IMR-90 (cell line): ENCODE data around the gene PLCL1. TPM values are rescaled to one million over a fixed set of nuclear protein-coding genes. Genes with fewer than 3 reads are reported as not detected.

Experiments
- ATAC-seq: fragments of 200-7000 bp; cut with Tn5 transposase; 2 replicates; pipeline ENCODE4 v1.9.1; 2020; ENCODE audit warnings: low read depth, mild to moderate bottlenecking, moderate library complexity
- BruUV-seq: library from RNA; stranded (reverse); fragments of 400-500 nt; replicated peaks from 2 replicates; lab custom pipeline; 2021; lab: Mats Ljungman, UMichigan
- CTCF ChIA-PET: fragments of 300-600 bp; formaldehyde crosslinking; extraction: SDS; loops from one replicate; lab custom pipeline; 2021; ENCODE audit warnings: antibody characterized with exemption; lab: Yijun Ruan, JAX
- POLR2A ChIA-PET: fragments of 300-600 bp; sonication (Branson Sonifier 250); formaldehyde crosslinking; loops from one replicate; lab custom pipeline; 2022; ENCODE audit warnings: antibody characterized with exemption; ENCODE audit not compliant: unreplicated experiment; lab: Charles Lee
- DNase-seq: peaks from one replicate; pipeline ENCODE4 v3.0.0; 2013
- H2AFZ ChIP-seq: replicated peaks from 2 replicates; pipeline ENCODE3; 2013; ENCODE audit warnings: low read length, mild to moderate bottlenecking; ENCODE audit not compliant: poor library complexity
- H2AK5ac ChIP-seq: 2 replicates; pipeline ENCODE4 v1.6.1; 2013; ENCODE audit warnings: low read depth, low read length, inconsistent platforms
- H2AK9ac ChIP-seq: replicated peaks from 2 replicates; pipeline ENCODE3; 2013; ENCODE audit warnings: mild to moderate bottlenecking, low read depth, low read length, moderate library complexity; ENCODE audit not compliant: poor library complexity
- H2BK120ac ChIP-seq: 2 replicates; pipeline ENCODE4 v1.6.1; 2013; ENCODE audit warnings: low read depth, low read length, inconsistent platforms
- H2BK15ac ChIP-seq: 3 replicates; pipeline ENCODE4 v1.6.1; 2013; ENCODE audit warnings: low read depth, low read length, inconsistent platforms
- H2BK20ac ChIP-seq: 2 replicates; pipeline ENCODE4 v1.6.1; 2013; ENCODE audit warnings: low read depth, mild to moderate bottlenecking, inconsistent platforms, low read length, moderate library complexity
- H2BK5ac ChIP-seq: 2 replicates; pipeline ENCODE4 v1.6.1; 2013; ENCODE audit warnings: mild to moderate bottlenecking, low read depth, low read length, inconsistent platforms; ENCODE audit not compliant: poor library complexity, severe bottlenecking
- H3K14ac ChIP-seq: replicated peaks from 2 replicates; pipeline ENCODE4 v1.6.1; 2013; ENCODE audit warnings: low read depth, low read length, inconsistent platforms
- H3K18ac ChIP-seq: 2 replicates; pipeline ENCODE4 v1.6.1; 2013; ENCODE audit warnings: low read depth, low read length, control low read depth
- H3K23ac ChIP-seq: 2 replicates; pipeline ENCODE4 v1.6.1; 2013; ENCODE audit warnings: low read depth, low read length, inconsistent platforms
- H3K27ac ChIP-seq: 2 replicates; pipeline ENCODE4 v1.5.1; 2013; ENCODE audit warnings: mild to moderate bottlenecking, control low read depth, low read length; ENCODE audit not compliant: insufficient read depth
- H3K27me3 ChIP-seq: 2 replicates; pipeline ENCODE4 v1.6.1; 2013; ENCODE audit warnings: low read length; ENCODE audit not compliant: control insufficient read depth, insufficient read depth
- H3K36me3 ChIP-seq: 2 replicates; pipeline ENCODE4 v1.6.1; 2013; ENCODE audit warnings: low read length, mixed read lengths; ENCODE audit not compliant: control insufficient read depth, insufficient read depth
- H3K4ac ChIP-seq: 2 replicates; pipeline ENCODE4 v1.6.1; 2013; ENCODE audit warnings: low read depth, low read length, inconsistent platforms
- H3K4me1 ChIP-seq: 2 replicates; pipeline ENCODE4 v1.6.1; 2013; ENCODE audit warnings: low read length, mixed read lengths; ENCODE audit not compliant: control insufficient read depth, insufficient read depth
- H3K4me2 ChIP-seq: 2 replicates; pipeline ENCODE4 v1.6.1; 2013; ENCODE audit warnings: low read depth, mild to moderate bottlenecking, control low read depth, low read length, moderate library complexity
- H3K4me3 ChIP-seq: 2 replicates; pipeline ENCODE4 v1.5.1; 2013; ENCODE audit warnings: low read depth, mild to moderate bottlenecking, control low read depth, low read length, moderate library complexity; ENCODE audit not compliant: insufficient read depth
- H3K56ac ChIP-seq: 2 replicates; pipeline ENCODE4 v1.6.1; 2013; ENCODE audit warnings: low read length, inconsistent platforms; ENCODE audit not compliant: insufficient read depth; ENCODE audit errors: extremely low read depth
- H3K79me1 ChIP-seq, 2 experiments: 2 replicates each; pipeline ENCODE4 v1.6.1; 2013; ENCODE audit warnings: low read length in 2 of 2, inconsistent platforms in 1 of 2, low read depth in 1 of 2
- H3K9ac ChIP-seq: 2 replicates; pipeline ENCODE4 v1.6.1; 2013; ENCODE audit warnings: low read depth, low read length, control low read depth
- H3K9me1 ChIP-seq: 2 replicates; pipeline ENCODE4 v1.6.1; 2013; ENCODE audit warnings: low read length, inconsistent platforms; ENCODE audit not compliant: insufficient read depth
- H3K9me3 ChIP-seq: 2 replicates; pipeline ENCODE4 v1.6.1; 2013; ENCODE audit warnings: low read length; ENCODE audit not compliant: control insufficient read depth, insufficient read depth
- H4K20me1 ChIP-seq: 2 replicates; pipeline ENCODE4 v1.6.1; 2013; ENCODE audit warnings: low read length, inconsistent platforms; ENCODE audit not compliant: insufficient read depth
- H4K5ac ChIP-seq: 2 replicates; pipeline ENCODE4 v1.6.1; 2013; ENCODE audit warnings: mild to moderate bottlenecking, low read depth, low read length, control low read depth
- H4K8ac ChIP-seq, 2 experiments: 2 replicates each; pipeline ENCODE4 v1.6.1; 2013; ENCODE audit warnings: low read depth in 2 of 2, low read length in 2 of 2, control low read depth in 1 of 2, inconsistent platforms in 1 of 2
- H4K91ac ChIP-seq: 2 replicates; pipeline ENCODE4 v1.6.1; 2013; ENCODE audit warnings: low read depth, low read length, inconsistent platforms; ENCODE audit not compliant: insufficient read depth
- CHD1 ChIP-seq: IDR thresholded peaks from 2 replicates; pipeline ENCODE4 v1.6.1; 2012; ENCODE audit warnings: low read depth, low read length, improper control_type of control experiment
- FOS ChIP-seq: fragments of 150-350 bp; IDR thresholded peaks from 2 replicates; pipeline ENCODE4 v1.6.1; 2016; ENCODE audit warnings: low read depth, low read length
- MAFK ChIP-seq: IDR thresholded peaks from 2 replicates; pipeline ENCODE4 v1.6.1; 2012; ENCODE audit warnings: low read depth, low read length, improper control_type of control experiment
- RAD21 ChIP-seq: IDR thresholded peaks from 2 replicates; pipeline ENCODE4 v1.6.1; 2012; ENCODE audit warnings: low read length, improper control_type of control experiment
- RCOR1 ChIP-seq: IDR thresholded peaks from 2 replicates; pipeline ENCODE4 v1.6.1; 2012; ENCODE audit warnings: mild to moderate bottlenecking, low read length, improper control_type of control experiment; ENCODE audit not compliant: insufficient replicate concordance
- RFX5 ChIP-seq: IDR thresholded peaks from 2 replicates; pipeline ENCODE4 v1.8.0; 2012; ENCODE audit warnings: low read depth, mild to moderate bottlenecking, low read length, moderate library complexity
- SMC3 ChIP-seq: fragments of 150-350 bp; IDR thresholded peaks from 2 replicates; pipeline ENCODE4 v1.6.1; 2016; ENCODE audit warnings: low read depth, mild to moderate bottlenecking, antibody characterized with exemption, low read length, moderate library complexity
- dilution Hi-C: fragments of 300-500 bp; cut with HindIII; formaldehyde crosslinking; loops from one replicate; pipeline ENCODE4 v1.14.3; 2018; ENCODE audit warnings: low sequenced_read_pairs; ENCODE audit not compliant: unreplicated experiment
- in situ Hi-C: fragments of 300-500 bp; cut with MboI; formaldehyde crosslinking; loops from 3 replicates; pipeline ENCODE4 v1.14.3; 2019; ENCODE audit warnings: low sequenced_read_pairs, inconsistent platforms, mixed read lengths
- intact Hi-C: fragments of 100-400 bp; cut with micrococcal nuclease; formaldehyde crosslinking; loops from 2 replicates; pipeline ENCODE4 v1.10.0; 2022
- polyA plus RNA-seq, 3 experiments: library from polyadenylated mRNA; depleted of rRNA; stranded (reverse); fragments of >200 nt; gene quantifications; 2 replicates each; pipeline ENCODE4 v1.2.3, GENCODE V29; 2012; ENCODE audit warnings: low replicate concordance in 1 of 3
- total RNA-seq: library from RNA; depleted of rRNA; stranded (reverse); fragments of >200 nt; gene quantifications from 2 replicates; pipeline ENCODE4 v1.2.3, GENCODE V29; 2012
- TF ChIP-seq, protein P1 (sequence below): conservative IDR thresholded peaks from 2 replicates; pipeline ENCODE4 v1.5.1; 2012; ENCODE audit warnings: mild to moderate bottlenecking, low read depth, low read length, improper control_type of control experiment
- TF ChIP-seq, protein P2 (sequence below): fragments of 150-350 bp; IDR thresholded peaks from 2 replicates; pipeline ENCODE4 v1.6.1; 2016; ENCODE audit warnings: low read depth, mild to moderate bottlenecking, low read length, moderate library complexity, borderline replicate concordance

The PLCL1 gene
- total and polyA plus RNA-seq, 2 of the 4 experiments (the other 2 are of a cell fraction): 0.14 to 0.18 TPM

DNA sequence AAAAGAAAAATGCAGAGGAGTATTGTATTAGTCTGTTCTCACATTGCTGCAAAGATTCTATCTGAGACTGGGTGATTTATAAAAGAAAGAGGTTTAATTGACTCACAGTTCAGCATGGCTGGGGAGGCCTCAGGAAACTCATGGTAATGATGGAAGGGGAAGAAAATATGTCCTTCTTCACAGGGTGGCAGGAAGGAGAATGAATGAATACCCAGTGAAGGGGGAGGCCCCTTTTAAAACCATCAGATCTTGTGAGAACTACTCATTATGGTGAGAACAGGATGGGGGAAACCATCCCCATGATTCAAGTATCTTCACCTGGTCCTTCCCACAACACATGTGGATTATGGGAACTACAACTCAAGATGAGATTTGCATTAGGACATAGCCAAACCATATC is 9.1 kb upstream of the PLCL1 start:
- peaks cover 2% of the 10 kb centered on the region; the same call in 1 of the 2 replicates for H3K27me3 ChIP-seq
- H2BK120ac ChIP-seq: no peak overlapping the region
- no peaks in the 10 kb centered on the region for H4K20me1 ChIP-seq
- H2BK15ac ChIP-seq: no peak overlapping the region
- H2BK20ac ChIP-seq: no peak overlapping the region
- H3K9ac ChIP-seq: no peak overlapping the region
- H2AK9ac ChIP-seq: no peak overlapping the region
- dilution Hi-C loops (no loop called here), intact Hi-C loops (no loop called here), in situ Hi-C loops (no loop called here)
- H3K79me1 ChIP-seq: no peaks in the 10 kb centered on the region
- H3K4ac ChIP-seq: no peak overlapping the region
- no TSS peak for BruUV-seq
- H2AFZ ChIP-seq: no peak overlapping the region
- H3K4me2 ChIP-seq: no peak overlapping the region
- ChIA-PET CTCF (interaction anchor here (1.1 kb wide), 1 partner anchor 332 kb away, joined by 3 read pairs; no protein-coding TSS in a partner anchor), POLR2A (no interaction called here)
- H3K23ac ChIP-seq: no peak overlapping the region
- TF ChIP-seq RCOR1 (no peak), CHD1 (no peak), RFX5 (no peak), FOS (no peak), SMC3 (no peak), MAFK (no peak), RAD21 (no peak)
- TF ChIP-seq, protein P1, sequence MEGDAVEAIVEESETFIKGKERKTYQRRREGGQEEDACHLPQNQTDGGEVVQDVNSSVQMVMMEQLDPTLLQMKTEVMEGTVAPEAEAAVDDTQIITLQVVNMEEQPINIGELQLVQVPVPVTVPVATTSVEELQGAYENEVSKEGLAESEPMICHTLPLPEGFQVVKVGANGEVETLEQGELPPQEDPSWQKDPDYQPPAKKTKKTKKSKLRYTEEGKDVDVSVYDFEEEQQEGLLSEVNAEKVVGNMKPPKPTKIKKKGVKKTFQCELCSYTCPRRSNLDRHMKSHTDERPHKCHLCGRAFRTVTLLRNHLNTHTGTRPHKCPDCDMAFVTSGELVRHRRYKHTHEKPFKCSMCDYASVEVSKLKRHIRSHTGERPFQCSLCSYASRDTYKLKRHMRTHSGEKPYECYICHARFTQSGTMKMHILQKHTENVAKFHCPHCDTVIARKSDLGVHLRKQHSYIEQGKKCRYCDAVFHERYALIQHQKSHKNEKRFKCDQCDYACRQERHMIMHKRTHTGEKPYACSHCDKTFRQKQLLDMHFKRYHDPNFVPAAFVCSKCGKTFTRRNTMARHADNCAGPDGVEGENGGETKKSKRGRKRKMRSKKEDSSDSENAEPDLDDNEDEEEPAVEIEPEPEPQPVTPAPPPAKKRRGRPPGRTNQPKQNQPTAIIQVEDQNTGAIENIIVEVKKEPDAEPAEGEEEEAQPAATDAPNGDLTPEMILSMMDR: no peak
- TF ChIP-seq, protein P2, sequence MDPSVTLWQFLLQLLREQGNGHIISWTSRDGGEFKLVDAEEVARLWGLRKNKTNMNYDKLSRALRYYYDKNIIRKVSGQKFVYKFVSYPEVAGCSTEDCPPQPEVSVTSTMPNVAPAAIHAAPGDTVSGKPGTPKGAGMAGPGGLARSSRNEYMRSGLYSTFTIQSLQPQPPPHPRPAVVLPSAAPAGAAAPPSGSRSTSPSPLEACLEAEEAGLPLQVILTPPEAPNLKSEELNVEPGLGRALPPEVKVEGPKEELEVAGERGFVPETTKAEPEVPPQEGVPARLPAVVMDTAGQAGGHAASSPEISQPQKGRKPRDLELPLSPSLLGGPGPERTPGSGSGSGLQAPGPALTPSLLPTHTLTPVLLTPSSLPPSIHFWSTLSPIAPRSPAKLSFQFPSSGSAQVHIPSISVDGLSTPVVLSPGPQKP: no peak
- no peaks in the 10 kb centered on the region for H3K36me3 ChIP-seq
- no peak overlapping the region for H3K14ac ChIP-seq
- H3K9me3 ChIP-seq: no peaks in the 10 kb centered on the region
- H3K9me1 ChIP-seq: no peaks in the 10 kb centered on the region
- H4K91ac ChIP-seq: no peak overlapping the region
- no peak overlapping the region for H3K4me3 ChIP-seq
- no peak overlapping the region for H3K18ac ChIP-seq
- no peak overlapping the region for H4K5ac ChIP-seq
- H3K4me1 ChIP-seq: no peaks in the 10 kb centered on the region
- H3K27ac ChIP-seq: no peak overlapping the region
- no peak overlapping the region for H4K8ac ChIP-seq
- ATAC-seq: no peak
- H2AK5ac ChIP-seq: no peak overlapping the region
- H2BK5ac ChIP-seq: no peak overlapping the region
- no peak for DNase-seq
- H3K56ac ChIP-seq: no peak overlapping the region
